Mesenchymal stem cell (in vitro differentiated cells and primary cell): ENCODE data around the gene KPTN.

Source experiments
- DNase-seq: peaks from one replicate; pipeline ENCODE4 v3.0.0-alpha.2; 2013
- H2AFZ ChIP-seq: one replicate; pipeline ENCODE4 v1.6.1; 2013; ENCODE audit warnings: low read depth, mild to moderate bottlenecking, control low read depth, inconsistent platforms, low read length, moderate library complexity
- H2AK5ac ChIP-seq: 2 replicates; pipeline ENCODE4 v1.6.1; 2013; ENCODE audit warnings: low read length, moderate library complexity, mild to moderate bottlenecking, inconsistent platforms; ENCODE audit not compliant: severe bottlenecking
- H2BK120ac ChIP-seq: one replicate; pipeline ENCODE4 v1.6.1; 2013; ENCODE audit warnings: low read depth, mild to moderate bottlenecking, inconsistent platforms, low read length, moderate library complexity
- H2BK12ac ChIP-seq, 2 experiments: one replicate each; pipeline ENCODE4 v1.6.1; 2013; ENCODE audit warnings: inconsistent platforms in 2 of 2, low read length in 2 of 2, mild to moderate bottlenecking in 2 of 2, moderate library complexity in 2 of 2, control low read depth in 1 of 2
- H2BK15ac ChIP-seq: one replicate; pipeline ENCODE4 v1.6.1; 2013; ENCODE audit warnings: mild to moderate bottlenecking, low read depth, inconsistent platforms; ENCODE audit not compliant: poor library complexity, severe bottlenecking
- H2BK5ac ChIP-seq: 2 replicates; pipeline ENCODE4 v1.6.1; 2013; ENCODE audit warnings: low read depth, mild to moderate bottlenecking, low read length, control low read depth, inconsistent platforms; ENCODE audit not compliant: poor library complexity, severe bottlenecking
- H3K14ac ChIP-seq, 2 experiments: one replicate each; pipeline ENCODE4 v1.6.1; 2013; ENCODE audit warnings: inconsistent platforms in 2 of 2, low read length in 2 of 2, control low read depth in 1 of 2, mild to moderate bottlenecking in 1 of 2, moderate library complexity in 1 of 2
- H3K18ac ChIP-seq, 2 experiments: one replicate each; pipeline ENCODE4 v1.6.1; 2013; ENCODE audit warnings: inconsistent platforms in 2 of 2, low read length in 2 of 2, control low read depth in 1 of 2, low read depth in 1 of 2, mild to moderate bottlenecking in 1 of 2
- H3K23ac ChIP-seq, 2 experiments: one replicate each; pipeline ENCODE4 v1.6.1; 2013; ENCODE audit warnings: inconsistent platforms in 2 of 2, low read length in 2 of 2, mild to moderate bottlenecking in 2 of 2, moderate library complexity in 2 of 2, control low read depth in 1 of 2
- H3K27ac ChIP-seq: 2 replicates; pipeline ENCODE4 v1.5.1; 2013; ENCODE audit warnings: mild to moderate bottlenecking, moderate library complexity, low read length, control low read depth, inconsistent platforms; ENCODE audit not compliant: poor library complexity, severe bottlenecking
- H3K27me3 ChIP-seq, 2 experiments: 2 replicates each; pipeline versions ENCODE4 v1.6.1 to v1.7.0; 2013; ENCODE audit warnings: low read length in 2 of 2, mild to moderate bottlenecking in 2 of 2, moderate library complexity in 2 of 2, control low read depth in 1 of 2, inconsistent platforms in 1 of 2; ENCODE audit not compliant: control insufficient read depth in 1 of 2, insufficient read depth in 1 of 2
- H3K36me3 ChIP-seq, 2 experiments: 2 replicates each; pipeline versions ENCODE4 v1.6.1 to v1.7.0; 2013; ENCODE audit warnings: low read length in 2 of 2, control low read depth in 1 of 2, inconsistent platforms in 1 of 2, low read depth in 1 of 2, mild to moderate bottlenecking in 1 of 2; ENCODE audit not compliant: insufficient read depth in 2 of 2, control insufficient read depth in 1 of 2
- H3K4ac ChIP-seq, 2 experiments: one replicate each; pipeline ENCODE4 v1.6.1; 2013; ENCODE audit warnings: inconsistent platforms in 2 of 2, low read length in 2 of 2, mild to moderate bottlenecking in 2 of 2, moderate library complexity in 2 of 2, control low read depth in 1 of 2, low read depth in 1 of 2
- H3K4me1 ChIP-seq: 2 replicates; pipeline ENCODE4 v1.6.1; 2013; ENCODE audit warnings: low read depth, low read length, control low read depth; ENCODE audit not compliant: control insufficient read depth, insufficient read depth
- H3K4me2 ChIP-seq: 2 replicates; pipeline ENCODE4 v1.6.1; 2013; ENCODE audit warnings: low read length, mild to moderate bottlenecking, inconsistent platforms; ENCODE audit not compliant: poor library complexity, severe bottlenecking
- H3K4me3 ChIP-seq, 2 experiments: 2 replicates each; pipeline versions ENCODE4 v1.5.1 to v1.7.0; 2013; ENCODE audit warnings: low read length in 2 of 2, mild to moderate bottlenecking in 2 of 2, control low read depth in 1 of 2, low read depth in 1 of 2; ENCODE audit not compliant: insufficient read depth in 1 of 2
- H3K79me1 ChIP-seq: replicated peaks from 2 replicates; pipeline ENCODE4 v1.6.1; 2013; ENCODE audit warnings: mild to moderate bottlenecking, control low read depth, low read length, inconsistent platforms; ENCODE audit not compliant: poor library complexity, severe bottlenecking
- H3K9ac ChIP-seq: 2 replicates; pipeline ENCODE4 v1.7.0; 2013; ENCODE audit warnings: mild to moderate bottlenecking, low read length, moderate library complexity
- H3K9me3 ChIP-seq: 2 replicates; pipeline ENCODE4 v1.7.0; 2013; ENCODE audit warnings: mild to moderate bottlenecking, low read length; ENCODE audit not compliant: control insufficient read depth
- H4K8ac ChIP-seq: one replicate; pipeline ENCODE4 v1.6.1; 2013; ENCODE audit warnings: inconsistent platforms, mild to moderate bottlenecking, low read length, moderate library complexity
- H4K91ac ChIP-seq: one replicate; pipeline ENCODE4 v1.6.1; 2013; ENCODE audit warnings: mild to moderate bottlenecking, low read length, inconsistent platforms
- WGBS: methylation state at CpG from one replicate; pipeline ENCODE4 v1.1.7; 2013; ENCODE audit warnings: mixed read lengths; 5-methylcytosine and 5-hydroxymethylcytosine counted together

The KPTN gene

GRCh38 chr19:47514151-47514868, 30.3 kb upstream of the KPTN start:
- 10% methylated on average over 40 of the region's 40 CpGs for WGBS

DNA sequence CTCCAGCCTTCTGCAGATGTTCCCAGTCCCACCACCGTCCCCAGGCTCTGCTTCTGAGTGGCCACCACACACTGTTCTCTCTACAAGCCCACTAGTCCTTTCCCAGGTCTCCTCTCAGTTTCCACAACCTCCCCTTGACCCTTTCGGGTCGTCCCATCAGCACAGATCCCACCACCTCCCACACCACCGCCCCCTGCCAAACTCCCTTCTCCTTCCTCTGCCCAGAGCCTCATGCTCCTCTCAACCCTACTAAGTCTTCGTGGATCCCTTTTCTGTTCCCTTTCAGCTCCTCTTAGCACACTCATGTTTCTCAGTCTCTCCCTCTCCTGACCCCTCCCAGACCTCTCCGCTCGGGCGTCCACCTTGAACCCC, 28.9 kb upstream of the KPTN start:
- Histone ChIP-seq H3K79me1 (peaks cover 20% of the 10 kb centered on the region), H3K14ac (no peak overlapping the region), H3K36me3 (peaks cover 11 to 13% of the 10 kb centered on the region in 2 experiments), H3K4me1 (peaks cover 29% of the 10 kb centered on the region), H2BK12ac (no peak overlapping the region), H3K27me3 (no peaks in the 10 kb centered on the region), H3K9me3 (no peaks in the 10 kb centered on the region), H3K27ac (peak overlapping the region; percentile 19), H3K23ac (no peak overlapping the region), H2AFZ (no peak overlapping the region), H3K4me3 (peak overlapping the region in 1 of 2 experiments; percentile 100), H2BK120ac (no peak overlapping the region), H3K4me2 (peak overlapping the region; percentile 72), H4K8ac (no peak overlapping the region), H3K4ac (peak overlapping the region in 1 of 2 experiments; percentile 42), H3K9ac (peak overlapping the region; percentile 99), H2BK5ac (no peak overlapping the region), H2BK15ac (no peak overlapping the region), H3K18ac (peak overlapping the region in 1 of 2 experiments; percentile 5), H2AK5ac (no peak overlapping the region), H4K91ac (no peak overlapping the region)
- WGBS, result 82% methylated on average over 8 of the region's 8 CpGs
- DNase-seq, result no peak

More at GRCh38 chr19:47514151-47514868, 30.3 kb upstream of the KPTN start:
- Histone ChIP-seq H3K79me1 (peaks cover 16% of the 10 kb centered on the region), H2AK5ac (peak overlapping the region; percentile 40), H3K36me3 (peaks cover 11% of the 10 kb centered on the region in 2 experiments), H3K27me3 (no peaks in the 10 kb centered on the region), H3K4me3 (peak overlapping the region; percentile 88 to 100), H2BK5ac (peak overlapping the region; percentile 48), H2AFZ (no peak overlapping the region), H2BK12ac (peak overlapping the region; percentile 49 to 57), H2BK15ac (peak overlapping the region; percentile 87), H3K9me3 (no peaks in the 10 kb centered on the region), H3K27ac (peak overlapping the region; percentile 93), H3K14ac (peak overlapping the region in 1 of 2 experiments; percentile 98), H4K8ac (peak overlapping the region; percentile 70), H4K91ac (peak overlapping the region; percentile 90), H3K4me2 (peak overlapping the region; percentile 94), H2BK120ac (no peak overlapping the region), H3K18ac (peak overlapping the region; percentile 86 to 89), H3K4ac (peak overlapping the region; percentile 84 to 89), H3K4me1 (peaks cover 25% of the 10 kb centered on the region), H3K9ac (peak overlapping the region; percentile 99), H3K23ac (peak overlapping the region in 1 of 2 experiments; percentile 86)
- DNase-seq, result peak; percentile 23

- H3K9me3 ChIP-seq, result no peaks in the 10 kb centered on the region
- H3K4me2 ChIP-seq, result peak overlapping the region; percentile 67
- no peak overlapping the region for H2AFZ ChIP-seq
- H4K8ac ChIP-seq, result no peak overlapping the region
- H3K36me3 ChIP-seq, result peaks cover 11 to 13% of the 10 kb centered on the region in 2 experiments
- H3K4me3 ChIP-seq, result peak overlapping the region; percentile 20 to 100
- peaks cover 31% of the 10 kb centered on the region for H3K4me1 ChIP-seq
- no peak overlapping the region for H2BK12ac ChIP-seq
- H3K14ac ChIP-seq, result no peak overlapping the region
- WGBS, result 84% methylated on average over 11 of the region's 11 CpGs
- H3K79me1 ChIP-seq, result peaks cover 20% of the 10 kb centered on the region
- no peak overlapping the region for H2BK5ac ChIP-seq
- peak overlapping the region; percentile 53 for H3K27ac ChIP-seq
- no peak overlapping the region for H4K91ac ChIP-seq
- no peak overlapping the region for H2BK120ac ChIP-seq
- H3K27me3 ChIP-seq, result no peaks in the 10 kb centered on the region
- H3K23ac ChIP-seq, result no peak overlapping the region
- peak overlapping the region; percentile 20 for H2BK15ac ChIP-seq
- H3K9ac ChIP-seq, result peak overlapping the region; percentile 99
- peak; percentile 33 for DNase-seq
- H3K4ac ChIP-seq, result no peak overlapping the region
- H2AK5ac ChIP-seq, result peak overlapping the region; percentile 62
- no peak overlapping the region for H3K18ac ChIP-seq
These were observed 28.3 kb upstream of the KPTN start for GRCh38 chr19:47512183-47512947.

GRCh38 chr19:47511681-47512080, 27.7 kb upstream of the KPTN start:
- DNase-seq, result peak; percentile 33

More at GRCh38 chr19:47511681-47512080, 27.7 kb upstream of the KPTN start:
- WGBS, result 84% methylated on average over 7 of the region's 7 CpGs
- Histone ChIP-seq H4K91ac (no peak overlapping the region), H2BK5ac (no peak overlapping the region), H3K4me1 (peaks cover 36% of the 10 kb centered on the region), H3K27ac (no peak overlapping the region), H2AK5ac (peak overlapping the region; percentile 62), H3K79me1 (peaks cover 27% of the 10 kb centered on the region), H3K18ac (no peak overlapping the region), H3K23ac (no peak overlapping the region), H3K4ac (no peak overlapping the region), H3K4me2 (no peak overlapping the region), H4K8ac (no peak overlapping the region), H2BK12ac (no peak overlapping the region), H3K36me3 (peaks cover 13 to 19% of the 10 kb centered on the region in 2 experiments), H3K27me3 (no peaks in the 10 kb centered on the region), H3K14ac (no peak overlapping the region), H2BK15ac (no peak overlapping the region), H2BK120ac (no peak overlapping the region), H3K4me3 (peak overlapping the region in 1 of 2 experiments; percentile 100), H2AFZ (no peak overlapping the region), H3K9me3 (no peaks in the 10 kb centered on the region), H3K9ac (peak overlapping the region; percentile 99)
